ENCODE data around the gene ADAMTSL1. TPM values are rescaled to one million over a fixed set of nuclear protein-coding genes. Genes with fewer than 3 reads are reported as not detected.

Gene ADAMTSL1
- total RNA-seq, 2 experiments from 2014 or later, result not detected

- H3K36me3 Mint-ChIP-seq (ENCODE audit: low read depth), result no peaks in the 10 kb centered on the region
- ChIA-PET CTCF (interaction anchor here (0.6 kb wide), 1 partner anchor 47 kb away, joined by 3 read pairs; no protein-coding TSS in a partner anchor), POLR2A (no interaction called here)
- H3K4me3 Mint-ChIP-seq, result no peak overlapping the region
- no peaks in the 10 kb centered on the region for H3K27me3 Mint-ChIP-seq
- no peak for DNase-seq
- no peak overlapping the region for H3K27ac Mint-ChIP-seq
- H3K4me1 Mint-ChIP-seq, result no peaks in the 10 kb centered on the region
- H3K9me3 Mint-ChIP-seq, result no peaks in the 10 kb centered on the region
Observed at GRCh38 chr9:18684593-18685317, 210.8 kb downstream of the ADAMTSL1 start.

- DNase-seq, result no peak
- Mint-ChIP-seq H3K27me3 (no peaks in the 10 kb centered on the region), H3K9me3 (peaks cover 2% of the 10 kb centered on the region), H3K4me3 (no peak overlapping the region), H3K4me1 (no peaks in the 10 kb centered on the region), H3K27ac (no peak overlapping the region), H3K36me3 (ENCODE audit: low read depth) (no peaks in the 10 kb centered on the region)
- ChIA-PET POLR2A (no interaction called here), CTCF (no interaction called here)
Observed at GRCh38 chr9:18688581-18689565, 214.9 kb downstream of the ADAMTSL1 start.

- H3K27me3 Mint-ChIP-seq, result no peaks in the 10 kb centered on the region
- no peak overlapping the region for H3K4me3 Mint-ChIP-seq
- ChIA-PET POLR2A (no interaction called here), CTCF (no interaction called here)
- H3K36me3 Mint-ChIP-seq (ENCODE audit: low read depth), result no peaks in the 10 kb centered on the region
- no peaks in the 10 kb centered on the region for H3K4me1 Mint-ChIP-seq
- H3K27ac Mint-ChIP-seq, result no peak overlapping the region
- DNase-seq, result no peak
- H3K9me3 Mint-ChIP-seq, result peaks cover 5% of the 10 kb centered on the region
Observed at GRCh38 chr9:18689921-18690320, 216.0 kb downstream of the ADAMTSL1 start.

GRCh38 chr9:18692268-18692667 is 218.3 kb downstream of the ADAMTSL1 start:
- CTCF ChIA-PET, result no interaction called here
- DNase-seq, result no peak

GRCh38 chr9:18692962-18693361 is 219.0 kb downstream of the ADAMTSL1 start:
- DNase-seq, result no peak
- Mint-ChIP-seq H3K27me3 (no peaks in the 10 kb centered on the region), H3K9me3 (peaks cover 5% of the 10 kb centered on the region), H3K27ac (no peak overlapping the region), H3K36me3 (ENCODE audit: low read depth) (no peaks in the 10 kb centered on the region), H3K4me1 (no peaks in the 10 kb centered on the region), H3K4me3 (no peak overlapping the region)
- POLR2A ChIA-PET, result no interaction called here
- CTCF ChIA-PET, result no interaction called here

More at GRCh38 chr9:18692268-18692667, 218.3 kb downstream of the ADAMTSL1 start:
- H3K9me3 Mint-ChIP-seq, result peaks cover 5% of the 10 kb centered on the region
- POLR2A ChIA-PET, result no interaction called here
- no peak overlapping the region for H3K4me3 Mint-ChIP-seq
- no peaks in the 10 kb centered on the region for H3K4me1 Mint-ChIP-seq
- no peak overlapping the region for H3K27ac Mint-ChIP-seq
- no peaks in the 10 kb centered on the region for H3K27me3 Mint-ChIP-seq
- no peaks in the 10 kb centered on the region for H3K36me3 Mint-ChIP-seq (ENCODE audit: low read depth)

GRCh38 chr9:18694959-18695668 is 221.2 kb downstream of the ADAMTSL1 start:
- Mint-ChIP-seq H3K27ac (no peak overlapping the region), H3K36me3 (ENCODE audit: low read depth) (no peaks in the 10 kb centered on the region), H3K27me3 (no peaks in the 10 kb centered on the region), H3K4me3 (no peak overlapping the region), H3K4me1 (no peaks in the 10 kb centered on the region), H3K9me3 (peaks cover 5% of the 10 kb centered on the region)
- ChIA-PET CTCF (no interaction called here), POLR2A (no interaction called here)
- no peak for DNase-seq

DNA sequence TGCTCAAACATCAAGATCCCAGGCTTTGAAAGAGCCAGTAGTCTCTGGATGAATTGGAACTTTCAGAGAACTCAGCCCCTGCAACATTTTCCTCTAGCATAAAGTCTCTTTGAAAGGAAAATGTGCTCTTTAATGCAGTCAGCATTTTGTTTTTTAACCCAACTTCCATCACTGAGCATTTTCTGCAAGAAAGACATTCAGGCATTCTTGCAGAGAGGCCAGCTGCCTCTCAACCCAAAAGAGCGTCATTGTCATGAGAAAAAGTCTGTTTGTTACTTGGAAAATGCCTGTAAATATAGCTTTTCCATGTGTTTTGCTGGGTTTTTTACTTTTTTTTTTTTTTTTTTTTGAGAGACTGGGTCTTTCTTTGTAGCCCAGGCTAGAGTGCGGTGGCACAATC is 225.0 kb downstream of the ADAMTSL1 start:
- H3K9me3 Mint-ChIP-seq, result peaks cover 2% of the 10 kb centered on the region
- no peak overlapping the region for H3K4me3 Mint-ChIP-seq
- H3K27ac Mint-ChIP-seq, result no peak overlapping the region
- POLR2A ChIA-PET, result no interaction called here
- CTCF ChIA-PET, result no interaction called here
- H3K4me1 Mint-ChIP-seq, result no peaks in the 10 kb centered on the region
- no peaks in the 10 kb centered on the region for H3K36me3 Mint-ChIP-seq (ENCODE audit: low read depth)
- no peak for DNase-seq
- H3K27me3 Mint-ChIP-seq, result no peaks in the 10 kb centered on the region

GRCh38 chr9:18699764-18700163 is 225.8 kb downstream of the ADAMTSL1 start:
- H3K27me3 Mint-ChIP-seq, result no peaks in the 10 kb centered on the region
- POLR2A ChIA-PET, result no interaction called here
- H3K9me3 Mint-ChIP-seq, result no peaks in the 10 kb centered on the region

GRCh38 chr9:18700714-18701113 is 226.8 kb downstream of the ADAMTSL1 start:
- Mint-ChIP-seq H3K9me3 (no peaks in the 10 kb centered on the region), H3K36me3 (ENCODE audit: low read depth) (no peaks in the 10 kb centered on the region), H3K27me3 (no peaks in the 10 kb centered on the region), H3K4me3 (no peak overlapping the region), H3K27ac (no peak overlapping the region), H3K4me1 (no peaks in the 10 kb centered on the region)
- CTCF ChIA-PET, result no interaction called here
- POLR2A ChIA-PET, result no interaction called here
- no peak for DNase-seq

More at GRCh38 chr9:18699764-18700163, 225.8 kb downstream of the ADAMTSL1 start:
- no peak overlapping the region for H3K27ac Mint-ChIP-seq
- CTCF ChIA-PET, result no interaction called here
- DNase-seq, result no peak
- no peak overlapping the region for H3K4me3 Mint-ChIP-seq
- H3K4me1 Mint-ChIP-seq, result no peaks in the 10 kb centered on the region
- H3K36me3 Mint-ChIP-seq (ENCODE audit: low read depth), result no peaks in the 10 kb centered on the region

DNA sequence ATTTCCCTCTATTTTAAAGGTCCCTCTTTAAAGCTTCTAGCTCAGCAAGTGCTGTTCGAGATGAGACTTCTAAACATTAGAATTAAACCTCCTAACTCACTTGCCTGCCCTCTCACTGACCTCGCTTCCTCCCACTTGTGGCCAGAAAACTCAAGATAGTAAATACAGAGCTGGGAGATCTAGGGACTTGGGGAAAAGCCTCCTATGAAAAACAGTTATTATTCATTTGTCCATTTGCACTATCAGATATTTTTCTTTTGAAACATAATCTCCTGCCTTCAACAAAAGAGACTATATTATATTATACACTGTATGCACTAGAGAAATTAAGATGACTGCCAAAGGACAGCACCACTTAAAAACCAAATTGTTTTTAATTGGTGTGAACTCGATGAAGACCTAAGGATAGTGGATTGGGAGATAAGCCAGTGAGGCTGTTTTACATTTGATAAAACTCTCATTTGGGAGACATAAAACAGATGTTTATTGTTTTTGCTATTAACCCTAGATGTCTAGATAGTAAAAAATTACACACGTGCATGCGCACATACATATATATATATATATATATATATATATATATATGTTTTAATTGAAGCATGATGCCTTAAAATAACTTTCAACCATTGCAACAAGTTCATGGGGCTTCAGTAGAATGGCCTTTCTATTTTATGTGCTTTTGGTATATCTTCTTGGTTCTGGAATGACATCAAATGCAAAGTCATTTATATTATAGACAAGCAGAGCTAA is 229.4 kb downstream of the ADAMTSL1 start:
- ChIA-PET POLR2A (no interaction called here), CTCF (no interaction called here)
- no peak for DNase-seq
- H3K27me3 Mint-ChIP-seq, result no peaks in the 10 kb centered on the region
- no peak overlapping the region for H3K4me3 Mint-ChIP-seq
- no peaks in the 10 kb centered on the region for H3K4me1 Mint-ChIP-seq
- no peak overlapping the region for H3K27ac Mint-ChIP-seq
- no peaks in the 10 kb centered on the region for H3K9me3 Mint-ChIP-seq
- H3K36me3 Mint-ChIP-seq (ENCODE audit: low read depth), result no peaks in the 10 kb centered on the region

- Mint-ChIP-seq H3K9me3 (no peaks in the 10 kb centered on the region), H3K4me3 (no peak overlapping the region), H3K27me3 (no peaks in the 10 kb centered on the region), H3K36me3 (ENCODE audit: low read depth) (no peaks in the 10 kb centered on the region), H3K27ac (no peak overlapping the region), H3K4me1 (no peaks in the 10 kb centered on the region)
- POLR2A ChIA-PET, result no interaction called here
- no peak for DNase-seq
- CTCF ChIA-PET, result no interaction called here
Observed at GRCh38 chr9:18703901-18704379, 230.0 kb downstream of the ADAMTSL1 start.

- Mint-ChIP-seq H3K4me3 (no peak overlapping the region), H3K4me1 (no peaks in the 10 kb centered on the region), H3K9me3 (no peaks in the 10 kb centered on the region)
Observed at GRCh38 chr9:18705796-18706392, 231.9 kb downstream of the ADAMTSL1 start.

More at GRCh38 chr9:18705796-18706392, 231.9 kb downstream of the ADAMTSL1 start:
- DNase-seq, result no peak
- POLR2A ChIA-PET, result no interaction called here
- CTCF ChIA-PET, result no interaction called here
- Mint-ChIP-seq H3K36me3 (ENCODE audit: low read depth) (no peaks in the 10 kb centered on the region), H3K27me3 (no peaks in the 10 kb centered on the region), H3K27ac (no peak overlapping the region)
